ENCODE results near the gene ZMYND11.

DNA sequence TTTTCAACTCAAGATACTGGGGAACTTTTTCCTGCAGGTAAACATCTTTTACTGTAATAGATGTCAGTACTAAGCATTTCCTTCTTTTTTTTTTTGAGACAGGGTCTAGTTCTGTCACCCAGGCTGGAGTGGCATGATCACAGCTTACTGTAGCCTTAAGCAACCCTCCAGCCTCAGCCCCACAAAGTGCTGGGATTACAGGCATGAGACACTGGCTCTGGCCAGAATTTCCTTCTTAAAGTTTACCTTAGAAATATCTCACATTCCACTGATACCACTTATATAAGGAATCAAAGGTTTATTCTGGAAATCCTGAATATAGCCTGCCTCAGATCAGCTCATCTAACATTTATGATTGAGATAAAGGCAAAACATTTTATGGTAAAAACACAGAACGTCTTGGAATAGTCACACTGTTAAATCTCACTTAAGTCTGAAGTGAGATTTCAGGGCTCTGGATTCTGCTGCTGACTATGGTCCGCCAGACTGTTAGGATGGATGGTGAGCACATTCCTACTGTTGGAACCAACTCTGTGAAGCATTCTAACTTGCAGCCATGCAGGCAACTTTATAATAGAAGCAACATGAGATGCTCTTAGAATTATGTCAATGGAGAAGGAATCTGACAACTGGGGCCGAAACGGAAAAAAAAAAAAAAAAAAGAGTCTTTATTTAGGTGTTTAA is 151.9 kb downstream of the ZMYND11 start:
- TF ChIP-seq POLR2AphosphoS2 (conservative IDR thresholded peaks at IDR 0.05; ENCODE audit: low read length) (no peak), EP300 (IDR thresholded peaks at IDR 0.05) (no peak), NR3C1 (IDR thresholded peaks at IDR 0.05) (no peak)
- TF ChIP-seq, protein P1, sequence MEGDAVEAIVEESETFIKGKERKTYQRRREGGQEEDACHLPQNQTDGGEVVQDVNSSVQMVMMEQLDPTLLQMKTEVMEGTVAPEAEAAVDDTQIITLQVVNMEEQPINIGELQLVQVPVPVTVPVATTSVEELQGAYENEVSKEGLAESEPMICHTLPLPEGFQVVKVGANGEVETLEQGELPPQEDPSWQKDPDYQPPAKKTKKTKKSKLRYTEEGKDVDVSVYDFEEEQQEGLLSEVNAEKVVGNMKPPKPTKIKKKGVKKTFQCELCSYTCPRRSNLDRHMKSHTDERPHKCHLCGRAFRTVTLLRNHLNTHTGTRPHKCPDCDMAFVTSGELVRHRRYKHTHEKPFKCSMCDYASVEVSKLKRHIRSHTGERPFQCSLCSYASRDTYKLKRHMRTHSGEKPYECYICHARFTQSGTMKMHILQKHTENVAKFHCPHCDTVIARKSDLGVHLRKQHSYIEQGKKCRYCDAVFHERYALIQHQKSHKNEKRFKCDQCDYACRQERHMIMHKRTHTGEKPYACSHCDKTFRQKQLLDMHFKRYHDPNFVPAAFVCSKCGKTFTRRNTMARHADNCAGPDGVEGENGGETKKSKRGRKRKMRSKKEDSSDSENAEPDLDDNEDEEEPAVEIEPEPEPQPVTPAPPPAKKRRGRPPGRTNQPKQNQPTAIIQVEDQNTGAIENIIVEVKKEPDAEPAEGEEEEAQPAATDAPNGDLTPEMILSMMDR (IDR thresholded peaks at IDR 0.05), result no peak

Measured in A549 (cell line).